ENCODE data around the gene GPR6.

Gene GPR6

GRCh38 chr6:109949281-109950065 is 28.6 kb upstream of the GPR6 start:
- no peak for DNase-seq (ENCODE audit: low spot score)

GRCh38 chr6:109955491-109955890 is 22.6 kb upstream of the GPR6 start:
- no peak for DNase-seq (ENCODE audit: low spot score)
- no peak for TF ChIP-seq CTCF (IDR thresholded peaks at IDR 0.05; ENCODE audit: extremely low read depth, missing control alignments)

More at GRCh38 chr6:109949281-109950065, 28.6 kb upstream of the GPR6 start:
- TF ChIP-seq CTCF (IDR thresholded peaks at IDR 0.05; ENCODE audit: extremely low read depth, missing control alignments): no peak

GRCh38 chr6:109958626-109959025 is 19.5 kb upstream of the GPR6 start:
- no peak for DNase-seq (ENCODE audit: low spot score)

GRCh38 chr6:109961611-109962041 is 16.5 kb upstream of the GPR6 start:
- no peak for DNase-seq (ENCODE audit: low spot score)
- TF ChIP-seq CTCF (IDR thresholded peaks at IDR 0.05; ENCODE audit: extremely low read depth, missing control alignments): no peak

More at GRCh38 chr6:109958626-109959025, 19.5 kb upstream of the GPR6 start:
- TF ChIP-seq CTCF (IDR thresholded peaks at IDR 0.05; ENCODE audit: extremely low read depth, missing control alignments): no peak

GRCh38 chr6:109962271-109962670 is 15.8 kb upstream of the GPR6 start:
- DNase-seq (ENCODE audit: low spot score): no peak
- TF ChIP-seq CTCF (IDR thresholded peaks at IDR 0.05; ENCODE audit: extremely low read depth, missing control alignments): no peak

GRCh38 chr6:109963598-109964170 is 14.4 kb upstream of the GPR6 start:
- DNase-seq (ENCODE audit: low spot score): no peak
- no peak for TF ChIP-seq CTCF (IDR thresholded peaks at IDR 0.05; ENCODE audit: extremely low read depth, missing control alignments)

GRCh38 chr6:109964949-109965348 is 13.2 kb upstream of the GPR6 start:
- no peak for DNase-seq (ENCODE audit: low spot score)
- TF ChIP-seq CTCF (IDR thresholded peaks at IDR 0.05; ENCODE audit: extremely low read depth, missing control alignments): no peak

Measured in GM20000 (cell line).